Endothelial cell of umbilical vein (primary cell): ENCODE data around the gene LRP1B. TPM values are rescaled to one million over a fixed set of nuclear protein-coding genes. Genes with fewer than 3 reads are reported as not detected.

Experiments
- BruUV-seq: library from RNA; stranded (reverse); fragments of 400-500 nt; replicated peaks from 2 replicates; lab custom pipeline; 2021; lab: Mats Ljungman, UMichigan
- CTCF ChIA-PET: fragments of 300-600, 350-600 bp; sonication (Branson Sonifier 250); formaldehyde crosslinking; loops from one replicate; lab custom pipeline; 2021; ENCODE audit warnings: antibody characterized with exemption, inconsistent platforms; lab: Charles Lee
- POLR2A ChIA-PET: fragments of 300-600, 350-600 bp; sonication (Branson Sonifier 250); formaldehyde crosslinking; loops from one replicate; lab custom pipeline; 2021; ENCODE audit warnings: antibody characterized with exemption, inconsistent platforms; lab: Charles Lee
- DNase-seq: peaks from one replicate; pipeline ENCODE4 v3.0.0-alpha.2; 2011; ENCODE audit warnings: low read depth, low spot score
- FAIRE-seq: peaks from 2 replicates; lab custom pipeline; 2011; peaks lifted over from hg19 to GRCh38; lab: Jason Lieb, UNC
- H2AFZ ChIP-seq: 2 replicates; pipeline ENCODE4 v1.6.0; 2012; ENCODE audit warnings: low read depth, low read length, control low read depth, inconsistent platforms
- H3K27ac ChIP-seq: 2 replicates; pipeline ENCODE4 v1.5.1; 2011; ENCODE audit warnings: low read depth, mild to moderate bottlenecking, control low read depth, low read length, moderate library complexity; ENCODE audit not compliant: insufficient read depth
- H3K27me3 ChIP-seq, 2 experiments: 2 replicates each; pipeline versions ENCODE4 v1.6.0 to v1.6.1; 2011; ENCODE audit warnings: low read length in 2 of 2, mixed read lengths in 1 of 2; ENCODE audit not compliant: control insufficient read depth in 2 of 2, insufficient read depth in 2 of 2
- H3K36me3 ChIP-seq, 2 experiments: 2 replicates in 1 of 2; 3 replicates in 1 of 2; pipeline ENCODE4 v1.5.1; 2011; ENCODE audit warnings: low read length in 2 of 2, mild to moderate bottlenecking in 1 of 2, moderate library complexity in 1 of 2; ENCODE audit not compliant: control insufficient read depth in 2 of 2, insufficient read depth in 2 of 2; ENCODE audit errors: extremely low read depth in 1 of 2
- H3K4me1 ChIP-seq: 3 replicates; pipeline ENCODE4 v1.5.1; 2011; ENCODE audit warnings: mild to moderate bottlenecking, low read length; ENCODE audit not compliant: control insufficient read depth, insufficient read depth; ENCODE audit errors: extremely low read depth
- H3K4me2 ChIP-seq: 2 replicates; pipeline ENCODE4 v1.6.1; 2011; ENCODE audit warnings: low read length, control low read depth, mixed read lengths; ENCODE audit not compliant: insufficient read depth
- H3K4me3 ChIP-seq, 3 experiments: fragments of 200-600 bp in 1 of 3; sonication (generic), shearing (Covaris generic) in 1 of 3; replicated peaks in 1 of 3; 2 replicates each; pipeline ENCODE4 v1.5.1; 2011 to 2016; ENCODE audit warnings: control low read depth in 3 of 3, low read length in 3 of 3, mild to moderate bottlenecking in 2 of 3, inconsistent platforms in 1 of 3, low read depth in 1 of 3, moderate library complexity in 1 of 3; ENCODE audit not compliant: insufficient read depth in 1 of 3
- H3K79me2 ChIP-seq: 2 replicates; pipeline ENCODE4 v1.6.0; 2012; ENCODE audit warnings: low read length, inconsistent platforms; ENCODE audit not compliant: control insufficient read depth, insufficient read depth
- H3K9ac ChIP-seq: replicated peaks from 2 replicates; pipeline ENCODE3; 2011; ENCODE audit warnings: low read length, control low read depth; ENCODE audit not compliant: insufficient read depth; ENCODE audit errors: extremely low read depth
- H3K9me1 ChIP-seq: replicated peaks from 3 replicates; pipeline ENCODE4 v1.6.0; 2011; ENCODE audit warnings: mild to moderate bottlenecking, low read length; ENCODE audit not compliant: control insufficient read depth, insufficient read depth; ENCODE audit errors: extremely low read depth
- H3K9me3 ChIP-seq: replicated peaks from 2 replicates; pipeline ENCODE4 v1.5.1; 2012; ENCODE audit warnings: low read length, inconsistent platforms; ENCODE audit not compliant: control insufficient read depth, insufficient read depth
- H4K20me1 ChIP-seq: replicated peaks from 2 replicates; pipeline ENCODE3; 2011; ENCODE audit warnings: mild to moderate bottlenecking, low read length; ENCODE audit not compliant: control insufficient read depth, insufficient read depth; ENCODE audit errors: extremely low read depth
- CTCF ChIP-seq, 2 donors: IDR thresholded peaks; 1 replicate in 1 of 2; 2 replicates in 1 of 2; pipeline ENCODE4 v1.5.1; 2011; ENCODE audit warnings: low read length in 2 of 2, mild to moderate bottlenecking in 2 of 2, moderate library complexity in 2 of 2, control low read depth in 1 of 2, inconsistent platforms in 1 of 2, low read depth in 1 of 2; ENCODE audit not compliant: insufficient read depth in 1 of 2; ENCODE audit errors: extremely low read depth in 1 of 2
- EZH2 ChIP-seq: IDR thresholded peaks from 2 replicates; pipeline ENCODE4 v1.6.1; 2012; ENCODE audit warnings: borderline replicate concordance, low read depth, mild to moderate bottlenecking, moderate library complexity, low read length, inconsistent platforms; ENCODE audit not compliant: severe bottlenecking
- FOS ChIP-seq: IDR thresholded peaks from 2 replicates; pipeline ENCODE4 v1.6.1; 2011; ENCODE audit warnings: mild to moderate bottlenecking, low read length, moderate library complexity, borderline replicate concordance; ENCODE audit not compliant: insufficient read depth
- GATA2 ChIP-seq: IDR thresholded peaks from 2 replicates; pipeline ENCODE4 v1.7.0; 2011; ENCODE audit warnings: low read depth, mild to moderate bottlenecking, moderate library complexity, mixed read lengths, low read length; ENCODE audit not compliant: insufficient read length, insufficient read depth
- JUN ChIP-seq: IDR thresholded peaks from 2 replicates; pipeline ENCODE4 v1.6.1; 2011; ENCODE audit warnings: borderline replicate concordance, low read depth; ENCODE audit not compliant: insufficient read length, insufficient read depth
- MAX ChIP-seq: IDR thresholded peaks from 2 replicates; pipeline ENCODE4 v1.6.1; 2011; ENCODE audit not compliant: insufficient read depth, insufficient read length
- MYC ChIP-seq: IDR thresholded peaks from one replicate; pipeline ENCODE4 v1.6.1; 2011; ENCODE audit warnings: mild to moderate bottlenecking, low read depth, low read length
- POLR2A ChIP-seq: IDR thresholded peaks from 2 replicates; pipeline ENCODE4 v1.6.1; 2012; ENCODE audit warnings: low read depth, mild to moderate bottlenecking, control low read depth, low read length
- POLR2AphosphoS5 ChIP-seq: IDR thresholded peaks from 2 replicates; pipeline ENCODE4 v1.6.1; 2012; ENCODE audit warnings: low read depth, mild to moderate bottlenecking, control low read depth, low read length, moderate library complexity; ENCODE audit not compliant: insufficient read depth
- dilution Hi-C: fragments of 300-500 bp; cut with MboI; formaldehyde crosslinking; loops from one replicate; pipeline ENCODE4 v1.15.0; 2019; ENCODE audit warnings: low sequenced_read_pairs; ENCODE audit not compliant: extremely low pct_ligation_motif_present
- intact Hi-C: fragments of 100-400 bp; cut with micrococcal nuclease; formaldehyde crosslinking; loops from one replicate; pipeline ENCODE4 v1.10.0; 2022
- polyA plus RNA-seq, 4 experiments: library from polyadenylated mRNA; depleted of rRNA in 3 of 4; stranded (reverse) in 3 of 4; unstranded in 1 of 4; fragments of >200 nt; gene quantifications; 2 replicates each; pipeline versions ENCODE4 v1.2.1 to v1.2.3, GENCODE V29; 2011 to 2012; ENCODE audit warnings: missing spikeins in 1 of 4
- total RNA-seq: library from RNA; stranded (reverse); gene quantifications from 2 replicates; pipeline ENCODE4 v1.2.3, GENCODE V29; 2021

The LRP1B gene
- total and polyA plus RNA-seq, 2 donors (not counting 3 experiments of a cell fraction or from before 2014, with no cell fraction given), result 0.03 to 0.07 TPM

- H3K27me3 ChIP-seq, result no peaks in the 10 kb centered on the region
- no peak overlapping the region for H3K27ac ChIP-seq
- DNase-seq (no peak), FAIRE-seq (no peak)
- H3K9ac ChIP-seq, result no peak overlapping the region
- no peaks in the 10 kb centered on the region for H4K20me1 ChIP-seq
- dilution Hi-C loops (no loop called here), intact Hi-C loops (no loop called here)
- no peak overlapping the region for H3K4me3 ChIP-seq
- H3K9me3 ChIP-seq, result no peaks in the 10 kb centered on the region
- H3K9me1 ChIP-seq, result no peaks in the 10 kb centered on the region
- no peaks in the 10 kb centered on the region for H3K4me1 ChIP-seq
- no peaks in the 10 kb centered on the region for H3K79me2 ChIP-seq
- TF ChIP-seq FOS (peak; percentile 11), MAX (no peak)
- BruUV-seq, result no TSS peak
- no peak overlapping the region for H2AFZ ChIP-seq
- no peak overlapping the region for H3K4me2 ChIP-seq
- ChIA-PET CTCF (interaction anchor here (1.0 kb wide), 1 partner anchor 9 kb away, joined by 3 read pairs; no protein-coding TSS in a partner anchor), POLR2A (no interaction called here)
- no peaks in the 10 kb centered on the region for H3K36me3 ChIP-seq
These were observed 1777.3 kb downstream of the LRP1B start for GRCh38 chr2:140353541-140353940.

GRCh38 chr2:140351692-140352091 is 1779.1 kb downstream of the LRP1B start:
- no peaks in the 10 kb centered on the region for H3K9me1 ChIP-seq
- no peaks in the 10 kb centered on the region for H3K79me2 ChIP-seq
- no peak overlapping the region for H3K4me2 ChIP-seq
- DNase-seq (no peak), FAIRE-seq (no peak)
- H2AFZ ChIP-seq, result no peak overlapping the region
- H3K4me1 ChIP-seq, result no peaks in the 10 kb centered on the region
- ChIA-PET POLR2A (no interaction called here), CTCF (no interaction called here)
- H3K9ac ChIP-seq, result no peak overlapping the region
- no peak overlapping the region for H3K27ac ChIP-seq
- H3K27me3 ChIP-seq, result no peaks in the 10 kb centered on the region
- dilution Hi-C loops (no loop called here), intact Hi-C loops (no loop called here)
- no peaks in the 10 kb centered on the region for H3K9me3 ChIP-seq
- H3K4me3 ChIP-seq, result no peak overlapping the region
- H3K36me3 ChIP-seq, result no peaks in the 10 kb centered on the region
- no TSS peak for BruUV-seq
- no peak for TF ChIP-seq CTCF (IDR thresholded peaks at IDR 0.05; ENCODE audit: extremely low read depth in 1 of 2, insufficient read depth in 1 of 2, low read depth in 1 of 2, low read length in 2 of 2)
- TF ChIP-seq MYC, result no peak
- no peak for TF ChIP-seq POLR2AphosphoS5
- TF ChIP-seq GATA2, result no peak
- TF ChIP-seq JUN, result no peak
- TF ChIP-seq MAX, result no peak
- TF ChIP-seq EZH2, result no peak
- TF ChIP-seq POLR2A, result no peak
- TF ChIP-seq FOS, result no peak
- no peaks in the 10 kb centered on the region for H4K20me1 ChIP-seq
